Prostate gland (tissue), 2 donors: Measurements from ENCODE around the gene CATSPERD.

ENCODE experiments used
- POLR2A ChIP-seq: fragments of 450-650 bp; IDR thresholded peaks from one replicate; pipeline ENCODE4 v1.6.1; 2016; ENCODE audit warnings: antibody characterized with exemption, mild to moderate bottlenecking
- TF ChIP-seq, protein P1 (sequence below), 4 experiments: fragments of 200-600 bp in 2 of 4; fragments of 450-650 bp in 2 of 4; sonication (generic) in 2 of 4; IDR thresholded peaks; 1 replicate in 3 of 4; 2 replicates in 1 of 4; pipeline ENCODE4 v1.5.1; 2016 to 2019; ENCODE audit warnings: antibody characterized with exemption in 4 of 4, mild to moderate bottlenecking in 2 of 4, moderate library complexity in 2 of 4

DNA sequence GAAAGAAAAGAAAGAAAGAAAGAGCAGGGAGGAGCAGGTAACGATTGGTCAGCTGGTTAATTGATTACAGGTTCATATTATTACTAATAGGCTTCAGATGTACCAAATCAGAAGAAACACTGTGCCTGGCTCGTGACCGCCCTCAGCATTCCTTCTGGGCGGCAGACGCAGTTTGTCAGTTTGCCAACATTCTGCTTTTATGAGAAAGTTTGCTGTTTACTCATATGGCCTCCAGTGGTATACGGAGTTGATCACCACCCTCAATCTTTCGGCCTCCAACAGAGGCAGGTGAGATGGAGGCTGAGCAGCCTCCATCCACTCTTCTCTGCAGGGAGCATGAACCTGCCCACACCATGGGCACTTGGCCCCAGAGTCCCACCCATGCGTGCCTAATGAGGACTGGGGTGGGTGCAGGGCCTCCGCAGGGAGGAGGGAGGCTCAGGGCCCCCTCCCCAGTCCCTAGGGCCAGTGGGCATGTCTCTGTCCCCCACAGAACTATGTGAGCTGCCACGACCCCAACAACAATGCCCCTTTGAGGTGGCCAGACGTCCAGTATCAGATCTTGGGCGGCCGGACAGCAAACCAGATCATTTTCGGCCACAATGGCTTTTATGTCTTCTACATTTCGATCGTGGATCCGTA lies 55.4 kb downstream of the CATSPERD start:
- TF ChIP-seq, protein P1, sequence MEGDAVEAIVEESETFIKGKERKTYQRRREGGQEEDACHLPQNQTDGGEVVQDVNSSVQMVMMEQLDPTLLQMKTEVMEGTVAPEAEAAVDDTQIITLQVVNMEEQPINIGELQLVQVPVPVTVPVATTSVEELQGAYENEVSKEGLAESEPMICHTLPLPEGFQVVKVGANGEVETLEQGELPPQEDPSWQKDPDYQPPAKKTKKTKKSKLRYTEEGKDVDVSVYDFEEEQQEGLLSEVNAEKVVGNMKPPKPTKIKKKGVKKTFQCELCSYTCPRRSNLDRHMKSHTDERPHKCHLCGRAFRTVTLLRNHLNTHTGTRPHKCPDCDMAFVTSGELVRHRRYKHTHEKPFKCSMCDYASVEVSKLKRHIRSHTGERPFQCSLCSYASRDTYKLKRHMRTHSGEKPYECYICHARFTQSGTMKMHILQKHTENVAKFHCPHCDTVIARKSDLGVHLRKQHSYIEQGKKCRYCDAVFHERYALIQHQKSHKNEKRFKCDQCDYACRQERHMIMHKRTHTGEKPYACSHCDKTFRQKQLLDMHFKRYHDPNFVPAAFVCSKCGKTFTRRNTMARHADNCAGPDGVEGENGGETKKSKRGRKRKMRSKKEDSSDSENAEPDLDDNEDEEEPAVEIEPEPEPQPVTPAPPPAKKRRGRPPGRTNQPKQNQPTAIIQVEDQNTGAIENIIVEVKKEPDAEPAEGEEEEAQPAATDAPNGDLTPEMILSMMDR (IDR thresholded peaks at IDR 0.05), result no peak
- no peak for TF ChIP-seq POLR2A
